ENCODE measurements around the gene TCF20. TPM values are rescaled to one million over a fixed set of nuclear protein-coding genes. Genes with fewer than 3 reads are reported as not detected.

The TCF20 gene
- total RNA-seq, 6 experiments from 2014 or later = 15.4 to 20.5 (median 18.5) TPM

DNA sequence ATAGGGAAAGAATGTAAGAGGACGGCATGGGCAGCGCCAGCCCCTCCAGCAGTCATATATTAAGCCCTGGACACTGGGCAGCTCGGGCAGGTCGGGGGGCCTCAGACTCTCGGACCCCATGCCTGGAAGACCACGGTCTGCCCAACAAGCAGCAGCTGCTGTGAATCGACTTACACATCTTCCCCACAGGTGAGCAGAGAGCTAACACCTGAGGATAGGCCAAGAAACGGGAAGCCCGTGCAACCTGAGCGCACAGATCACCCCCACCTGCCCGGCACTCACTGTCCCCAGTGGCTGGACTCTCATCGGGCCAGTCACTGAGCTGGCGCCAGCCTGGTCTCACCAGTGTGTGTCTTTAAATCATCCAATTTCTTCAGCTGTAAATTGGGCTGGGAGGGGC, 4.7 kb upstream of the TCF20 start:
- H3K27me3 ChIP-seq = no peaks in the 10 kb centered on the region
- peaks cover 0 to 3% (median 0%) of the 10 kb centered on the region in 4 donors for H3K4me1 ChIP-seq
- no peak for ATAC-seq
- intact Hi-C loops (cut with DNase I) = no loop called here
- no peak overlapping the region for H3K4me3 ChIP-seq
- 91% methylated on average over 4 of the region's 13 CpGs for WGBS (ENCODE audit: insufficient coverage, low coverage, low lambda C conversion rate, missing lambda C conversion rate)
- H3K36me3 ChIP-seq = no peaks in the 10 kb centered on the region
- TF ChIP-seq, protein P1, sequence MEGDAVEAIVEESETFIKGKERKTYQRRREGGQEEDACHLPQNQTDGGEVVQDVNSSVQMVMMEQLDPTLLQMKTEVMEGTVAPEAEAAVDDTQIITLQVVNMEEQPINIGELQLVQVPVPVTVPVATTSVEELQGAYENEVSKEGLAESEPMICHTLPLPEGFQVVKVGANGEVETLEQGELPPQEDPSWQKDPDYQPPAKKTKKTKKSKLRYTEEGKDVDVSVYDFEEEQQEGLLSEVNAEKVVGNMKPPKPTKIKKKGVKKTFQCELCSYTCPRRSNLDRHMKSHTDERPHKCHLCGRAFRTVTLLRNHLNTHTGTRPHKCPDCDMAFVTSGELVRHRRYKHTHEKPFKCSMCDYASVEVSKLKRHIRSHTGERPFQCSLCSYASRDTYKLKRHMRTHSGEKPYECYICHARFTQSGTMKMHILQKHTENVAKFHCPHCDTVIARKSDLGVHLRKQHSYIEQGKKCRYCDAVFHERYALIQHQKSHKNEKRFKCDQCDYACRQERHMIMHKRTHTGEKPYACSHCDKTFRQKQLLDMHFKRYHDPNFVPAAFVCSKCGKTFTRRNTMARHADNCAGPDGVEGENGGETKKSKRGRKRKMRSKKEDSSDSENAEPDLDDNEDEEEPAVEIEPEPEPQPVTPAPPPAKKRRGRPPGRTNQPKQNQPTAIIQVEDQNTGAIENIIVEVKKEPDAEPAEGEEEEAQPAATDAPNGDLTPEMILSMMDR (IDR thresholded peaks at IDR 0.05) = no peak
- TF ChIP-seq POLR2A (IDR thresholded peaks at IDR 0.05) = no peak
- no peak for DNase-seq
- H3K9me3 ChIP-seq = no peaks in the 10 kb centered on the region
- no peak overlapping the region for H3K27ac ChIP-seq

- Histone ChIP-seq H3K9me3 (no peaks in the 10 kb centered on the region), H3K36me3 (no peaks in the 10 kb centered on the region), H3K27me3 (no peaks in the 10 kb centered on the region), H3K4me3 (no peak overlapping the region), H3K27ac (no peak overlapping the region), H3K4me1 (peaks cover 0 to 3% (median 1%) of the 10 kb centered on the region in 4 donors)
- intact Hi-C loops (cut with DNase I) = no loop called here
- TF ChIP-seq, protein P1 (IDR thresholded peaks at IDR 0.05) = no peak
- TF ChIP-seq POLR2A (IDR thresholded peaks at IDR 0.05) = no peak
- WGBS (ENCODE audit: insufficient coverage, low coverage, low lambda C conversion rate, missing lambda C conversion rate) = 96% methylated on average over 7 of the region's 13 CpGs
- no peak for DNase-seq
- ATAC-seq = no peak
These were observed 3.5 kb upstream of the TCF20 start for GRCh38 chr22:42273855-42274451.

- Histone ChIP-seq H3K4me1 (peaks cover 0 to 12% (median 2%) of the 10 kb centered on the region in 4 donors), H3K27me3 (no peaks in the 10 kb centered on the region), H3K36me3 (no peaks in the 10 kb centered on the region), H3K9me3 (no peaks in the 10 kb centered on the region), H3K4me3 (no peak overlapping the region), H3K27ac (no peak overlapping the region)
- 79% methylated on average over 5 of the region's 10 CpGs for WGBS (ENCODE audit: insufficient coverage, low coverage, low lambda C conversion rate, missing lambda C conversion rate)
- ATAC-seq (no peak), DNase-seq (no peak)
- intact Hi-C loops (cut with DNase I) = no loop called here
- no peak for TF ChIP-seq POLR2A (IDR thresholded peaks at IDR 0.05)
- TF ChIP-seq, protein P1 (IDR thresholded peaks at IDR 0.05) = no peak
These were observed 2.1 kb upstream of the TCF20 start for GRCh38 chr22:42272431-42272999.

DNA sequence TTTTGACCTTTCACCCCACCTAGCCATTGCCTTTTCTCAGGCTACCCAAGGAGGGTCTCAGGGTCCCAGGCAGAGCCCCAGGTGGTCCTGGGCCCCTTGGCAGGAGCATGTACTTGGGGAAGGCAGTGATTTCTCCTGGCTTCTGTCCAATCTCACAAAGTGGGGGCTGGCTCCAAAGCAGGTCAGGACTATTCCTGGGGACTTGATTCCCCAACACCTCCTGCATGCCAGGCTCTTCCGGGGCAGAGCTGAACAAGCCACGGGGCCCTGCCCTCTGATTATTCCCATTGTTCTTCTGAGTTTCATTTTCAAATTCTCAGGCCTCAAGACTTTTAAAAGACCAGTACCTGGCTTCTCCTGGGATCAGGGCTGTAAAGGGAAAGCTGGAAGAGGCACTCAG, 1.5 kb upstream of the TCF20 start:
- no peaks in the 10 kb centered on the region for H3K9me3 ChIP-seq
- no peak overlapping the region for H3K4me3 ChIP-seq
- intact Hi-C loops (cut with DNase I) = no loop called here
- TF ChIP-seq POLR2A (IDR thresholded peaks at IDR 0.05) = no peak
- TF ChIP-seq, protein P1 (IDR thresholded peaks at IDR 0.05) = no peak
- no peak for ATAC-seq
- no peaks in the 10 kb centered on the region for H3K27me3 ChIP-seq
- peaks cover 0 to 13% (median 2%) of the 10 kb centered on the region in 4 donors for H3K4me1 ChIP-seq
- DNase-seq = no peak
- 83% methylated on average over 2 of the region's 2 CpGs for WGBS (ENCODE audit: insufficient coverage, low coverage, low lambda C conversion rate, missing lambda C conversion rate)
- no peaks in the 10 kb centered on the region for H3K36me3 ChIP-seq
- no peak overlapping the region for H3K27ac ChIP-seq

All from right lobe of liver (tissue), 6 donors.